Left lung (tissue), 10 donors: ENCODE measurements around the gene GINS1. TPM values are rescaled to one million over a fixed set of nuclear protein-coding genes. Genes with fewer than 3 reads are reported as not detected.
A peak's percentile ranks its signal among the peaks of the same experiment; 100 is the strongest.
"Not testable (repeated sequence)": the region's sequence is repeated elsewhere in the genome, so short reads cannot be mapped to it uniquely, and the experiment has no call there.

Experiments used
- ATAC-seq: fragments of 200-7000 bp; cut with Tn5 transposase; one replicate; pipeline ENCODE4 v1.9.1; 2020; ENCODE audit warnings: moderate library complexity
- DNase-seq, 4 donors: peaks; one replicate each; pipeline ENCODE4 v3.0.0-alpha.2; 2013 to 2020
- H3K27ac ChIP-seq, 2 donors: fragments of 200-600 bp; sonication (generic) in 1 of 2; one replicate each; pipeline versions ENCODE4 v1.5.0 to v1.8.0; 2020 to 2021
- H3K27me3 ChIP-seq, 2 donors: fragments of 200-600 bp; sonication (generic) in 1 of 2; one replicate each; pipeline versions ENCODE4 v1.5.0 to v1.8.0; 2020 to 2021
- H3K36me3 ChIP-seq, 2 donors: fragments of 200-600 bp; sonication (generic) in 1 of 2; one replicate each; pipeline versions ENCODE4 v1.5.0 to v1.8.0; 2020 to 2021
- H3K4me1 ChIP-seq, 2 donors: fragments of 200-600 bp; one replicate each; pipeline ENCODE4 v1.8.0; 2021
- H3K4me3 ChIP-seq, 2 donors: fragments of 200-600 bp; sonication (generic) in 1 of 2; one replicate each; pipeline versions ENCODE4 v1.5.0 to v1.8.0; 2020 to 2021; ENCODE audit warnings: mild to moderate bottlenecking in 1 of 2
- H3K9me3 ChIP-seq, 2 donors: fragments of 200-600 bp; sonication (generic) in 1 of 2; one replicate each; pipeline versions ENCODE4 v1.5.0 to v1.8.0; 2020 to 2021
- intact Hi-C, 2 donors: fragments of 100-400 bp; cut with DNase I; formaldehyde crosslinking; loops; one replicate each; pipeline versions ENCODE4 v1.11.2 to v1.14.2; 2022
- polyA plus RNA-seq, 6 donors: library from polyadenylated mRNA; unstranded; fragments of 120-200 nt; gene quantifications; one replicate each; pipeline ENCODE4 v1.2.1, GENCODE V29; 2013; ENCODE audit not compliant: insufficient read length in 6 of 6
- total RNA-seq, 2 donors: library from RNA; stranded (reverse); fragmentation: NEBNext Ultra II Directional; extraction: Animal tissue kit (Norgen Biotek cat#: 25700); gene quantifications; one replicate each; pipeline ENCODE4 v1.2.1, GENCODE V29; 2021
- TF ChIP-seq, protein P1 (sequence below), 2 donors: fragments of 200-600 bp; sonication (generic) in 1 of 2; IDR thresholded peaks; one replicate each; pipeline versions ENCODE4 v1.5.0 to v1.8.0; 2021; ENCODE audit warnings: antibody characterized with exemption in 2 of 2
- donor health status: DM: no; HTN: yes; CAD: no.
- donor health status: DM: no; HTN: no; CAD: no.

The GINS1 gene
- total and polyA plus RNA-seq, 8 donors: 4.8 to 22.9 (median 15.5) TPM

DNA sequence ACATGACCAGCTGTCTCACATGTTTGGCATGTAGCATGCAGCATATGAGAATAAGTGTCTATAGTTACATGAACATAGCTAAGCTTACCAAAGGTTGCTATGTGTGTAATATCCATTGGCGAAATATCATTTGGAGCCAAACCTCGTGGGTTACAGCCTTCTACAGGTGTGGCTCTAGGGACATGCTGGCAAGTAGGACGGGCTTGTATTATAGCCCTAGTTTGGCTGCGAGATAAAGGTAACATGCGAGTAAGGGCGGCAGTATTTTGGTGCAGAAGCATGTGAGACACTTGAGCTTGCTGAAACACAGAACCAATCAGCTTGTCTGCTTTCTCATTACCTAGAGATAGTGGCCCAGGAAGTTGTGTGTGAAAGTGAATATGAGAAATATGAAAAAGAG lies 10.4 kb upstream of the GINS1 start:
- peaks cover 0 to 4% of the 10 kb centered on the region in 2 donors for H3K4me1 ChIP-seq
- TF ChIP-seq, protein P1, sequence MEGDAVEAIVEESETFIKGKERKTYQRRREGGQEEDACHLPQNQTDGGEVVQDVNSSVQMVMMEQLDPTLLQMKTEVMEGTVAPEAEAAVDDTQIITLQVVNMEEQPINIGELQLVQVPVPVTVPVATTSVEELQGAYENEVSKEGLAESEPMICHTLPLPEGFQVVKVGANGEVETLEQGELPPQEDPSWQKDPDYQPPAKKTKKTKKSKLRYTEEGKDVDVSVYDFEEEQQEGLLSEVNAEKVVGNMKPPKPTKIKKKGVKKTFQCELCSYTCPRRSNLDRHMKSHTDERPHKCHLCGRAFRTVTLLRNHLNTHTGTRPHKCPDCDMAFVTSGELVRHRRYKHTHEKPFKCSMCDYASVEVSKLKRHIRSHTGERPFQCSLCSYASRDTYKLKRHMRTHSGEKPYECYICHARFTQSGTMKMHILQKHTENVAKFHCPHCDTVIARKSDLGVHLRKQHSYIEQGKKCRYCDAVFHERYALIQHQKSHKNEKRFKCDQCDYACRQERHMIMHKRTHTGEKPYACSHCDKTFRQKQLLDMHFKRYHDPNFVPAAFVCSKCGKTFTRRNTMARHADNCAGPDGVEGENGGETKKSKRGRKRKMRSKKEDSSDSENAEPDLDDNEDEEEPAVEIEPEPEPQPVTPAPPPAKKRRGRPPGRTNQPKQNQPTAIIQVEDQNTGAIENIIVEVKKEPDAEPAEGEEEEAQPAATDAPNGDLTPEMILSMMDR (IDR thresholded peaks at IDR 0.05): no peak
- no peak overlapping the region for H3K4me3 ChIP-seq
- H3K27ac ChIP-seq: no peak overlapping the region
- intact Hi-C loops: loop anchor here in 1 of 2 donors (10.0 kb wide), 1 partner anchor 102 kb away; no protein-coding TSS in a partner anchor
- no peak for ATAC-seq
- H3K9me3 ChIP-seq: peaks cover 0 to 10% of the 10 kb centered on the region in 2 donors
- no peak for DNase-seq
- no peaks in the 10 kb centered on the region for H3K27me3 ChIP-seq
- no peaks in the 10 kb centered on the region for H3K36me3 ChIP-seq

DNA sequence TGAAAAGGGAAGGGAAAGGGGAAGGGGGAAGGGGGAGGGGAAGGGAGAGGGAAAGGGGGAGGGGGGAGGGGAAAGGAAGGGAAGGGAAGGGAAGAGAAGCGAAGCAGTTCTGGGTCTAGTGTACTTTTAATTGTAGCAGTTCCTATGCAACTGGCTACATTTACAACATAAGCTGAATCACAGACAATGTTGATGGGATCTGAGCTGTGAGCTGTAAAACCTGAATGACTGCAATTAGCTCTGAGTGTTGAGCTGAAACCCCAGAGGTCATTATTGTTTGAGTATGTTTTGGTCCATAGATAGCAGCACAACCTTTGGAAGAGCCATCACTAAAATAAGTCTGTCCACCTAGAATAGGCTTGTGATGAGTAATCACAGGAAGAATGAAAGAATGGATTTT lies 9.7 kb upstream of the GINS1 start:
- Histone ChIP-seq H3K27ac (no peak overlapping the region), H3K4me3 (no peak overlapping the region), H3K27me3 (no peaks in the 10 kb centered on the region), H3K4me1 (peaks cover 0 to 4% of the 10 kb centered on the region in 2 donors), H3K36me3 (no peaks in the 10 kb centered on the region), H3K9me3 (peaks cover 0 to 16% of the 10 kb centered on the region in 2 donors)
- DNase-seq: no peak
- intact Hi-C loops: loop anchor here in 1 of 2 donors (10.0 kb wide), 1 partner anchor 103 kb away; no protein-coding TSS in a partner anchor
- TF ChIP-seq, protein P1 (IDR thresholded peaks at IDR 0.05): no peak
- no peak for ATAC-seq

DNA sequence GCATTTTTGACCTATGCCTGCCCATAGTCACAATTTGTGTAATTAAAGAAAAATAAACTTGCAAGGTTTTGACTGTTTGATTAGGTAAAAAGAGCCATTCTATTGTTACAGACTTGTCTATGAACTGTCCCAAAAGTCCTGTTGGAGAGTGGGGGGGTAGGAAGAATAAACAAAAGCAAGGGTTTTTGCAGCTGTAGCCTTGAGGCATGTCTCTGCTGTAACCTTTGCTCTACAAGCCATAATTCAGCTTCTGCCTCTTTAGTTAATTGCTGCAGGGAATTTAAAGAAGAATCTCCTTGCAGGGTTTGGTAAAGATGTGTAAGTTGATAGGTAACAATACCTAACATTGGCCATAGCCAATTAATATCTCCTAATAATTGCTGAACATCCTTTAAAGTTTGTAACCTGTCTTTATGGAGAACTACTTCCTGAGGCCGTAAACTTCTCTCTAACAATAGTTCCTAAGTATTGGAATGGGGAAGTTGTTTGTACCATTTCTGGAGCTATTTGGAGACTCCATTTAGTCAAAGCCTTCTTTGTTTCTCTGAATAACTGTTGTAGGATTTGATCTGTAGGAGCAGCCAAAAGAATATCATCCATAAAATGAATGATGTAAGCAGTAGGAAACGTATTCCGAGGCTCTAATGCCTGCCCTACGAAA lies 9.0 kb upstream of the GINS1 start:
- no peak for ATAC-seq
- intact Hi-C loops: loop anchor here in 1 of 2 donors (10.0 kb wide), 1 partner anchor 104 kb away; no protein-coding TSS in a partner anchor
- TF ChIP-seq, protein P1 (IDR thresholded peaks at IDR 0.05): no peak
- DNase-seq: no peak
- Histone ChIP-seq H3K9me3 (peaks cover 0 to 23% of the 10 kb centered on the region in 2 donors), H3K27me3 (no peaks in the 10 kb centered on the region), H3K36me3 (no peaks in the 10 kb centered on the region), H3K4me1 (peaks cover 0 to 4% of the 10 kb centered on the region in 2 donors), H3K4me3 (no peak overlapping the region), H3K27ac (no peak overlapping the region)

DNA sequence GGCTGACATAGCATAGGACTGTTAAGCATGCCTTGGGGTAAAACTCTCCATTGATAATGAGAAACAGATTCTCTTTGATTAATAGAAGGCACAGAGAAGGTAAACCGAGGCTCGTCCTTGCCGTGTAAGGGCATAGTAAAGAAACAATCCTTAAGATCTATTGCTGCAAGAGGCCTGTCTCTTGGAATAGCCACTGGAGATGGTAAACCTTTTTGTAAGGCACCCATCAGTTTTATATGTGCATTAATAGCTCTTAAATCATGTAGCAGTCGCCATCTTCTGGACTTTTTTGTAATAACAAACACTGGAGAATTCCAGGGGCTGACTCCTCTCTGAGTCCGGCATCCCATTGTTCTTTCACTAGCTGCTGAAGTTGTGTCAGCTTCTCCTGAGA lies 8.4 kb upstream of the GINS1 start:
- Histone ChIP-seq H3K36me3 (no peaks in the 10 kb centered on the region), H3K27ac (no peak overlapping the region), H3K4me1 (peaks cover 0 to 4% of the 10 kb centered on the region in 2 donors), H3K27me3 (no peaks in the 10 kb centered on the region), H3K4me3 (no peak overlapping the region), H3K9me3 (peaks cover 0 to 28% of the 10 kb centered on the region in 2 donors)
- TF ChIP-seq, protein P1 (IDR thresholded peaks at IDR 0.05): peak; percentile 43 to 51
- DNase-seq (peak in 2 of 4 donors; percentile 50 to 64), ATAC-seq (peak; percentile 94)
- intact Hi-C loops: loop anchor here in 1 of 2 donors (10.0 kb wide), 1 partner anchor 104 kb away; no protein-coding TSS in a partner anchor

DNA sequence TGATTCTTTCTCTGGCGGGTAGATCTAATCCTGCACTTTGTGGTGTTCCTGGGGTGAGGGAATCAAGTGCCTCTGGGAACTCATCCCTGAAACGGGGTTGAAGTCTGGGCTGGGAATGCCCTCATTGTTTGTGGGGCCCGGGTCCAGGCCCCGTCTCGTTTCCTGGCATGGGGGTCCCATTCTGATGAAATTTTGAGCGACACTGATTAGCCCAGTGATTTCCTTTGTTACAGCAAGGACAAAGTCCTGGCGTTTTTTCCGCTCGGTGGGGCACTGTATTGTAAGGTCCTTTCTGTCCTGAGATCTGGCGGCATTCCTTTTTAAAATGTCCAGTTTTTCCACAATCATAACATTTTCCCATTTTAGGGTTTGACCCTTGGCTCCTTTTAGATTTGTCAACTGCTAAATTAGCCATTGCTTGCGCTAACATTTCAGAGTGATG lies 7.2 kb upstream of the GINS1 start:
- H3K27me3 ChIP-seq, ATAC-seq, H3K4me1 ChIP-seq, H3K4me3 ChIP-seq, DNase-seq, intact Hi-C loops, H3K27ac ChIP-seq, H3K36me3 ChIP-seq: not testable (repeated sequence)
- peaks cover 0 to 32% of the 10 kb centered on the region in 2 donors for H3K9me3 ChIP-seq
